GM18505 (cell line): Measurements from ENCODE around the gene BROX.
A peak's percentile ranks its signal among the peaks of the same experiment; 100 is the strongest.
"Not testable (repeated sequence)": the region's sequence is repeated elsewhere in the genome, so short reads cannot be mapped to it uniquely, and the experiment has no call there.

Experiments used
- ATAC-seq: cut with Tn5 transposase; IDR thresholded peaks from one replicate; pipeline ENCODE4 v1.9.1; 2021; ENCODE audit not compliant: unreplicated experiment
- POLR2A ChIP-seq: IDR thresholded peaks from 4 replicates; pipeline ENCODE4 v1.6.1; 2011; ENCODE audit warnings: borderline replicate concordance; ENCODE audit not compliant: insufficient read depth, insufficient read length; ENCODE audit errors: extremely low read depth

BROX gene, protein sequence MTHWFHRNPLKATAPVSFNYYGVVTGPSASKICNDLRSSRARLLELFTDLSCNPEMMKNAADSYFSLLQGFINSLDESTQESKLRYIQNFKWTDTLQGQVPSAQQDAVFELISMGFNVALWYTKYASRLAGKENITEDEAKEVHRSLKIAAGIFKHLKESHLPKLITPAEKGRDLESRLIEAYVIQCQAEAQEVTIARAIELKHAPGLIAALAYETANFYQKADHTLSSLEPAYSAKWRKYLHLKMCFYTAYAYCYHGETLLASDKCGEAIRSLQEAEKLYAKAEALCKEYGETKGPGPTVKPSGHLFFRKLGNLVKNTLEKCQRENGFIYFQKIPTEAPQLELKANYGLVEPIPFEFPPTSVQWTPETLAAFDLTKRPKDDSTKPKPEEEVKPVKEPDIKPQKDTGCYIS

DNA sequence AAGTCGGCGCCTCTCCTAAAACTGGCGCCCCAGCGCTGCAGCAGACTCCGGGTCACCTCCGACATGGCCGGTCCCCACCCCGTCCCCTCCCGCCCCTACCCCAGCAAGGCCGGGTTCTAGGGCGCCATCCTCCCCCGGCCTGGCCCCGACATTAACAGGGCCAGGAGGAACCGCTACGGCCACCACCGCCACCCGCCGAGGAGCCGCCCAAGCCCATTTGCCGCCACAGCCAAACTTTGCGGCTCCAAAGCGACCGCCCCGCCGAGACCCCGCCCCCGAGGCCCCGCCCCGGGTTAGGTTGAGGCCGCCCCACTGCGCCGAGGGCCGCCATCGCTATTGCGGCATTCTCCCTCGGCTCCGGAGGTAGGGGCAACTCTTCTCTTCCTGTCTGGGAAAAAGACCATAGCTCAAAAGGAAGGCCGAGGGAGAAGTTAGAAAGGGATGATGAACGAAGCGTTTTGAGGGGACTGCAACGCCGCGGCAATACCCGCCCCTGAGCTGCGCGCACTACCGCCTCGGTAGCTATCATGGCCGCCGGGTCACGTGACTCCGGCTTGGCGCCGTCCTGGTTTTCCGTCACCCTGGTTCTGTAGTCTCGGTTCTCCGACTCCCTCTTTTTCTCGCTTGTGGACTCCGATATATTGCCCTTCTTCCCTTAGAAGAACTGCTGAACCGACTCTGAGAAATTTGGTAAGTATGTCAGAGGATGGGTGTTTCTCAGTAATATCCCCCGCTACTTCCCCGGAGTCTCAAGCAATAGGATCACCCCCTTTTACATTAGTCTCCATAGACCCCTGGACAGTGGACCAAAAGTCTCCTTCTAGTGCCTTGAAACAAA is at the start of gene BROX, which contains the start of gene AIDA:
BROX (plus strand) TSS at position 312 of the 838 bp plus-strand sequence. CDS start 3,136 bp downstream, outside the sequence.
AIDA (minus strand) TSS at position 239 of the 838 bp plus-strand sequence; CDS start at position 65, 174 bp downstream.
- peak; percentile 76 for ATAC-seq
- peak; percentile 64 for TF ChIP-seq POLR2A

DNA sequence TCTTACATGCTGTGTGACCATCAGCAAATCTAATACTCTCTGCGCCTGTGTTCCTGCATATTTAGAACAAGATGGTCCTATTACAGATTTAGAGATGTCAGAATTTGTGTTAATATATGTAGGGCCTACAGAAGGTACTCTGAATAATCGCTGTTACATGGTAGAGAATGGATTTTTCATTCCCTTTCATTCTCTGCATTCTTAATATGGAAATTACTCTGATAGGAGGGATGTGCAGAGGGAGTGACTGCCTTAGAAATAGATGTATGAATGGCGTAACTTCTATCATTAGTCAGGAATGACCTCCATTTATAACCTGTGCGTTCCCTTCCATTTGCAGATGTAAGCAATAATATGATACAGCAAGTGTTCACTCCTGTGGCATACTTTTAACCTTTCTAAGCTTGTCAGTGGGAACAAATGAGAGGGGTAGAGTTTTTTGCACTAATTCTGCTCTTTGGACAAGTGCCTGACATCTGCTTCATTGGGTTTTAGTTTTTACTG is 48.9 kb upstream of the BROX start:
- TF ChIP-seq POLR2A: no peak

DNA sequence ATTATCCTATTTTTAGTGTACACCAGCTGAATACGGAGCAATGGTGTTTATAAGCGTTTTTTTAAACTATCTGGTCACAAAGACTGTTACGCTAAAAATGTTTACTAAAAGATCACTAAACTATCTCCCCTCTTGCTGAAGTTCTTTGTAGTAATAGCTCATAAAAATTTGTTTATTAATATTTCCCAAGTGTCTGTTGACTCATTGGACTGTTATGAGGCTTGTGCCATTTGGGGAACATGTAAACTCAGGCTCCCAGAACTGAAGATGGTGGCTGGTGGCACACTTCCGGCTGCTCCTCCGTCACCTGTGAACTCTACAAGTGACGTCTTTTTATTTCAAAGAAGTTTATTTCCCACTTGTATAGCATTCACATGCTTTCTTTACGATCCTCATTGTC is 46.4 kb upstream of the BROX start:
- no peak for ATAC-seq
- TF ChIP-seq POLR2A: no peak

More for the DNA sequence above, 48.9 kb upstream of the BROX start:
- no peak for ATAC-seq

DNA sequence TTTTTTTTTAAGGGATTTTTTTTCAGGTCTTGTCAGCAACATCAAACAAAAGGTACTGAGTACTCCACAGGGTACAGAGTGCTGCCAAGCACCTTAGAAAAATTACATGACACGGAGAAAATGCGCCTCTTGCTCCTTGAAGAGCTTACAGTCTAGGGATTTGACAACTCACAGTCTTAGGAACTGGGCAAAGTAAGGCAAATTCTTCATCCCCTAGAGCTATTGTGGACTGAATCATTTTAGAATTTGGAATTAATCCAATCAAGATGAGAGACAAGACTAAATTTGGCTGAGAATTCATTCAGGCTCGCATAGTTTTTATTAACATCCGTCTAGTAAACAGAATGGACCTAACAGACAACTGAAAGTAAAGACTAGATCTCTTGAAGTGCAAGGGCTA is 44.2 kb upstream of the BROX start:
- not testable (repeated sequence) for ATAC-seq

DNA sequence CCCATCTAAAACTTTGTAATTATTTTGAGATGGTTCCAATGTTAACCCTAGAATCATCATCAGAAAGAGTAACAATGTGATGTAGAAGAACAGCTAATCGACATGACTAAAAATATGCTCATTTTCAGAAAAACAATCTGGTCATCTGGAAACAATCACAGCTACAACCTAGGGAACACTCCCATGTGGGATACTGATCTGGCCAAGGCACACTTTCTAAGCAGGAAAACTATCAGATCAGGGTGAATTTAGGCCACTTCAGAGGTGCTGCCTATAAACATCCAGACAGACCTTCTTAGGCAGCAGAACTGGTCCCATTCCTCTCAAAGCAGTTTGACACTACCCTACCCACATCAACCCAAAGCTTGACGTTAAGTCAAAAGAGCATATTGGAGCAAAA is 43.3 kb upstream of the BROX start:
- not testable (repeated sequence) for ATAC-seq

DNA sequence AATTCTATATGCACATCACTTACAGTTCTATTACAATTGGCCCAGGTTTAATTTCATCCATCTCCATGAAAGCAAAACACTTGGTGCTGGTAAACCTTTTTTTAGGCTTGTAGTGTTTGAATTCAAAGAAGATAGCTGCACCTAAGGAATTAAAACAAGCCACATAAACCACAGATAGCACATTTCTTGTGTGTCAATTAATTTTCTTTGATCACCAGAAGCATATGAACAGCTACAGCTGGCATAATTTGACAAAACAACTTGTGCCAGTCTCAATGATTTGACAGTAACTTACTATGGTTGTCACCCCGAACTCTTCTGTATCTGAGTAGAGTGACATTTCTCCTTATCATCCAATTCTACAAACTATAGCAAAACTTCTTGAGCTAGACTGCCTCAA is 42.3 kb upstream of the BROX start:
- no peak for ATAC-seq

DNA sequence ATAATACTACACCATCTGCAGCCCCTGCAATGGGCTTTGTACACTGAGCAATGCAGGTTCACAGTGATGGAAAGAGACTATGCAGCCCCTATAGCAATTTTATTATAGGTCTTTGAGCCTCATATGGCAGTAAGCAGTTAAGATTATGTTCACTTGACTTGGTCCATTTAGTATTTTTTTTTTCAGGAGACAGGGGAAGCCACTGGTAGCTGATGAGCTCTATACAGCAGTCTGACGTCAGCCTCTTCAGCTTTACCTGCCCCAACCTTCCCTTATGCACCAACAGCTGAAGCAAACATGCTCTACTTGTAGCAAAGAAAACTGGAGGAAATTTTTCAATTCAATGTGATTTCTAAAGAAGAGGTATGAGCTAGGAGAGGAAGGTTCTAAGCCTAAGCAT is 32.3 kb upstream of the BROX start:
- TF ChIP-seq POLR2A: no peak
- ATAC-seq: no peak

More for the DNA sequence above, 42.3 kb upstream of the BROX start:
- TF ChIP-seq POLR2A: no peak

DNA sequence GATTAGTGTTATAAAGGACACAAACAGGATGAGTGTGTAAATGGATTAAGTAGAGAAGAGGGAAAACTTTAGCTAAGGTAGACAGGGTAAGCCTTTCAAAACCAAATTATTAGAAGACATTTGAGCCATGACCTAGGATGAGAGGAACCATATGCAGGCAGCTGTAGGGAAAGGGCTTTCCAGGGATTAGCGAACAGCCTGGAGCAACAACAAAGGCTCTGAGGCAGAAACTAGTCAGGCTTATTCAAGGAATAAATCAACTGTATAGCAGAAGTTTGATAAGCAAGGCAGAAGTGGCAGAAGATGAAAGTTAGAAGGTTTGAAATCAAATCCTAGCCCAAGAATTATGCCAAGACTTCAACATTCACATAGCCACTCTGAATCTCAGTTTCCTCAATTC is 21.3 kb upstream of the BROX start:
- ATAC-seq: no peak

DNA sequence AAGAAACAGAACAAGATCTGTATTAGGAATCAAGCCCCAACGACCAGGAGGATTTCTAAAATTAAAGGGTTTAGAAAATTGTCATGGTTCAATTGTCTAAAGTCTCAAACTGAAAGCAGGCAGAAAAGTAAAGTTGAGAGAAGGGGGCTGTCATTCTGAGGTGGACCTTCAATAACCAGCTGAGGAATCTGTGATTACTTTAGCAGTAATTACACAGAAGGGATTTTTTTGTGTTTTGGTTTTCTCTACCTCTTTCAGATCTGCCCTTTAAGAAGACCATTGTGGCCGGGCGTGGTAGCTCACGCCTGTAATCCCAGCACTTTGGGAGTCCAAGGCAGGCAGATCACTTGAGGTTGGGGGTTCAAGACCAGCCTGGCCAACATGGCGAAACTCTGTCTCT is 17.4 kb upstream of the BROX start:
- no peak for TF ChIP-seq POLR2A
- no peak for ATAC-seq

More for the DNA sequence above, 21.3 kb upstream of the BROX start:
- TF ChIP-seq POLR2A: no peak

DNA sequence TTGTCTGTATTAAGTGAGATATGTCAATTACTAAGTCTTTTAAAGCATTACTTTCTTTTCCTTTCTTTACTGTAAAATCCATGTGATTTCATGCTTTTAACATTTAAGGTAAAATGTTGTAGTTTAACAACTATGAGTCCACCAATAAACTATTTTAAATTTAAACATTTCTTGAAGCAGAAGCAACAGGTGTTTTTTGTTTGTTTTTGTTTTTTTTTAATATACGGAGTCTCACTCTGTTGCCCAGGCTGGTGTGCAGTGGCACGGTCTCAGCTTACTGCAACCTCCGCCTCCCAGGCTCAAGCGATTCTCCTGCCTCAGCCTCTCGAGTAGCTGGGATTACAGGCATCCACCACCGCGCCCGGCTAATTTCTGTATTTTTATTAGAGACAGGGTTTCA is 15.6 kb upstream of the BROX start:
- no peak for TF ChIP-seq POLR2A
- no peak for ATAC-seq

DNA sequence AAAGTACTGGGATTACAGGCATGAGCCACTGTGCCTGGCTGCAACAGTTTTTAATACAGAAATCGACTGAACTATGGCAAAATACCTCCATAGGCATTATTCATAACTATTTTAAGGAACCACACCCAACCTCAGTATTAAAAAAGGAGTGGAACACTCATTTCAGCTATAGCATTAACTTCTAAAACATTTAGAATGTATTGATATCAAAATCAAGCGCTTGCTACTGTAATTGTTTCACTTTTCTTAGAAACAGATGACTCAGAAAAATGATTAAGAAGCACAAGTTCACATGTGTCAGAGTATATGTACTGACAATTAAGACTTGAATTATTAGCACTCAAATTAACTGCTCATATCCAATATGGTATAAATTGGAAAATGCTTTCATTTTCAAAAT is 15.2 kb upstream of the BROX start:
- TF ChIP-seq POLR2A: no peak
- ATAC-seq: no peak

DNA sequence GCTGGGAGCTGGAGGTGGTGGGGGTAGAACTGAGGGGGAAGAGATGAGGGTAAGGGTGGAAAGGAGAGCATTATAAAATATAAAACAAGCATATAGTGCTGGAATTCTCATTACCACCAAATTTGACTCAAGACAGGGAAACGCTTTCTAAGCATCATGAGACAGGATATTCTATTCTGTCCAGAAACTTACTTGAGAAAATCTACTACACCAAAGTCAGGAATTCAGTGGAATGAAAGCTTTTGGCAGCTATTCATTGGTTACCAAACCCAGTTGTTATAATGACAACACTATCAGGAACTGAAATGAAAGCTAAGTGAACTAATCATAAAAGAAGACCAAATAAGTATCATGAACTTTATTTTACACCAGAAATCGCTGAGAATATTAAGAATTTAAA is 14.5 kb upstream of the BROX start:
- ATAC-seq: no peak
- TF ChIP-seq POLR2A: no peak

DNA sequence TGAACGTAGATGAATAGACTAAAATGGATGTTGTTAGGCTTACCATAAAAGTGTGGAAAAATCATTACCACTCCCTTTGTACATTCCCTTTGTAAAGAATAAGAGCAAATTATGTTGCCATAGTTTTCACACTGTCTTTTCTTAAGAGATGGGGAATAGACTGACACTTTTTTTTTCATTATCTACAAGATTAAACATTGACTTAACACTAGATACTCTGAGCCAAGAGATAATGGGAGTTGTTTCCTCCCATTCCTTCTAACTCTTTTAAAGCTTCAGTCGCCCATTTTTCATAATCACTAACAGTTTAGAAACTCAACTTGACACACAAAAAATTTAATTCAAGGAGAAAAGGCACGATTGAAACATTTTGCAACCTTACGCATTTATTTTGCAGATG is 10.2 kb upstream of the BROX start:
- TF ChIP-seq POLR2A: no peak
- no peak for ATAC-seq

DNA sequence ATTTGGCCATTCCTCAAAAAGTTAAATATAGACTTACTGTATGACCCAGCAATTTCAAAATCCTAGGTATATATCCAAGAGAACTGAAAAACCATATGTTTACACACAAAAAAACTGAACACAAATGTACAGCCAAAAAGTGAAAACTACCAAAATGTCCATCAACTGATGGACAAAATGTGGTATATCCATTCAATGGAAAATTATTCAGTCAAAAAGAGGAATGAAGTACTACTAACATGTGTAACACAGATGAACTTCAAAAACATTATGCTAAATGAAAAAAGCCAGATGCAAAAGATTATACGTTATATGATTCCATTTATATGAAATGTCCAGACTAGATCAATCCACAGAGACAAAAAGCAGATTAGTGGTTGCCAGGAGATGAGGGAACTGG is 8.1 kb upstream of the BROX start:
- no peak for TF ChIP-seq POLR2A
- ATAC-seq: no peak

DNA sequence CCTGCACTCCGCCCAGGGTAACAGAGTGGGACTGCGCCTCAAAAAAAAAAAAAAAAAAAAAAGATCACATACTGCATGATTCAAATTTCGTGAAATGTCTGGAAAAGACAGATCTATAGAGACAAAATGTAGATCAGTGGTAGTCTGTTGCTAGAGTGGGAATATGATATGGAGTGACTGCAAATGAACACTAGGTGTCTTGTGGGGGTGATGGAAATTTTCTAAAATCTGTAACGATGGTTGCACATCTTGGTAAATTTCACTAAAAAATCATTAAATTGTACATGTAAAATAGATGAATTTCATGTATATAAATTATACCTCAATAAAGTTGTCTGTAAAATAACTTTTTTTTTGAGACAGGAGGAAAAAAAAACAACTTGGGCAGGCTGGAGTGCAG is 5.5 kb upstream of the BROX start:
- TF ChIP-seq POLR2A: no peak
- ATAC-seq: no peak
